GDM1 (cell line): ENCODE data around the gene SETBP1.
A peak's percentile ranks its signal among the peaks of the same experiment; 100 is the strongest.

Experiments used
- DNase-seq: peaks from one replicate; lab custom pipeline; 2025; lab: John Stamatoyannopoulos, UW

SETBP1 gene

DNA sequence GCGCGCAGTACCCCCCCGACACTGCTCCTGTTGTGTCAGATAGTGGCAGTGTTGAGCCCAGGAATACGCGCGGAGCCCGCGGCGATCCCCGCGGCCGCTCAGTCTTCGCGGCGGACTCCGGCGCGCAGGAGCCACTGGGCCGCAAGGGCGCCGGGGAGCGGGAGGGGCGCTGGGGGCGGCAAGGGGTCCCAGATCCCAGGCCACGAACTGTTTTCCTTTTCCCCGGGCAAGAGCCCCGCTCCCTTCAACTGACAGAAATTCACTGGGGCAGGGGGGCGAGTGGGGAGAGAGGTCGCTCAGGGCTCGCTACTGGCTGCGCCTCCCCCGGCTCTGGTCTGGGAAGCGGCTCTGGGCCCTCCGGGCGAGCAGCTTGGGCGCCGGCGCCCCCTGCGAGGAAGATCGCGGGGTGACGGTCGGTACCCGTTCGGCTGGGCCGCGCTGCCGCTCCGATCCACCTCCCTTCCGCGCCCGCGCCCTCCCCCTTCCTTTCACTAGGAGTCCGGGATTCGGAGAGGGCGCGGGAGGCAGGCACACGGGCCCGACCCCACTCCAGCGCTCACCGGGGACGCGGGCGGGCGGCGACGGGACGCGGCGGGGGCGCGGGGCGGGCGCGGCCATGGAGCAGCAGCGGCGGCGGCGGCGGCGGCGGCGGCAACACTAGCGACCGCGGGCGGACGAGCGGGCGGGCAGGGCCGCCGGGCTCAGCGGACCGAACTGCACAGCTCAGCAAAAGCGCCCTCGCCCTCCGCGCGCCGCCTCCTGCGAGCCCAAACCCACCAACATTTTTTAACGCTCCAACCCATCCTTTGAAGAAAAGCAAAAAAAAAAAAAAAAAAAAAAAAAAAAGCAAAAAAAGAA lies 1.4 kb upstream of the SETBP1 start:
- DNase-seq = peak; percentile 82

DNA sequence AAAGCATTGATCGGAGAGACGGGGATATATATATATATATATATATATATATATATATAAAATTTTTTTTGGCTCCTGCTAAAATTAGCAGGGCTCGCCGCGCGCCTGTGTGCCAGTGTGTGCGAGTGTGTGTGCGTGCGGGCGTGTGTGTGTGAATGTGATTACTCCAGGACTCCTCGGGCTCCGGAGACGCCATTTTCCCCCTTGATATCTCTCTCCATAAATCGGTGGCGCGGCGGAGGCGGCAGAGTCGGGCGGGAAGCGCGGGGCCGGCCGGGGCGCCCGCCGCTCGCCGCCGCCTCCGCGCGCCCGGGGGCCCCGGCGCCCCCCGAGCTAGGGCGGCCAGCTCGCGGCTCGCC lies 795 bp upstream of the SETBP1 start:
- DNase-seq = peak; percentile 7

- DNase-seq = no peak
Measured at GRCh38 chr18:44681076-44681970, 635 bp downstream of the SETBP1 start.

GRCh38 chr18:44682201-44682870 lies 1.6 kb downstream of the SETBP1 start:
- DNase-seq = no peak

DNA sequence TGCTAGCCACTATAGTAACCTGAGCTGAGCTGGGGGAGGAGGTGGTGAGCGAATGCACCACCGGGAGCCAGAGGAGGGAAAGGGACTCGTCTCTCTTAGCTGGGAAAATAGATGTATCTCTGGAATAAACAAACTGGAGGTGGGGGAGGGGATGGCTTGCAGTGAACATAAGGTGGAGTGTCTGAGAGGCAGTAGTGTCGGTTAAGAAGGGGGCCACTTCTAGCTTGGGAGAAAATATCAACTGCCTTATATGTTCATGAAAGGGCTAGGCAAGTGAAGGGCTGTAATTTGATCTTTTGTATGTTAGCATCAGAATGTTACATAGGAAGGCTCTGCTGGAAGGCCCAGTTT lies 2.2 kb downstream of the SETBP1 start:
- no peak for DNase-seq

GRCh38 chr18:44683556-44683955 lies 2.9 kb downstream of the SETBP1 start:
- no peak for DNase-seq

DNA sequence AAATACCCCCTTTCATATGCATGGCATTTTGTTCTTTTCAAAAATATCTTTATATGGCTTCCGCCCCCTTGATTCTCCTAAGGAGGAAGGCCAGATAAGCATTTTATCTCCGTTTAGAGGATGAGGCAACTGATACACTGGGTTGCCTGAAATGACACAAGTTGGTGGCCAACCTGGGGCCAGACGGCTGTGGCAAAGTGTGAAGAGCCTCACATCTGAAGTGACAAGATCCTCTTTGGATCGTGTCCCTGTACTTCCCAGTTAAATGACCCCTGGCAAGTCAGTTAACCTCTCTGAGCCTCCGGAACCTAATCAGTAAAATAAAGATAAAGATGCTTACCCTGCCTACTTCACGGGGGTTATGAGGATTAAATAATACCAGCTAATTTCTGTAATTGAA lies 4.6 kb downstream of the SETBP1 start:
- no peak for DNase-seq

GRCh38 chr18:44686156-44686555 lies 5.5 kb downstream of the SETBP1 start:
- no peak for DNase-seq

- no peak for DNase-seq
Measured at GRCh38 chr18:44687421-44687820, 6.7 kb downstream of the SETBP1 start.

DNA sequence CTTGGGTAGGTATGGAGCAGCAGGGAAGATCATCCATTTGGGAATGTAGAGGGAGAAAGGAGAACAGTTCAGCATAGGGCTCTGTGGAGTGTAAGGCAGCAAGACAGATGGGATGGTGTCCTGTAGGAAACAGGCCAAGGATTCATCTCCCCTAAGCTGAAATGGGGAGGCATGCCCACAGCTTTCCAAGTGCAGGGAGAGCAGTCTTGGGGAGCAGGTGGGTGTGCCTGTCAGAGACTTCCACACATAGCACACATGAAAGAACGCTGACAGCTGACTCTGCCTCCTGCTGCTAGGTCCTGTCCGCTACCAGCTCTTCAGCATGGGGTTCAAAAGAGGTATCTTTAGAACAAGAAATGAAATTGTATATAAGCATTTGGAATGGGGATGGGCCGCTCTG lies 9.0 kb downstream of the SETBP1 start:
- DNase-seq = no peak

DNA sequence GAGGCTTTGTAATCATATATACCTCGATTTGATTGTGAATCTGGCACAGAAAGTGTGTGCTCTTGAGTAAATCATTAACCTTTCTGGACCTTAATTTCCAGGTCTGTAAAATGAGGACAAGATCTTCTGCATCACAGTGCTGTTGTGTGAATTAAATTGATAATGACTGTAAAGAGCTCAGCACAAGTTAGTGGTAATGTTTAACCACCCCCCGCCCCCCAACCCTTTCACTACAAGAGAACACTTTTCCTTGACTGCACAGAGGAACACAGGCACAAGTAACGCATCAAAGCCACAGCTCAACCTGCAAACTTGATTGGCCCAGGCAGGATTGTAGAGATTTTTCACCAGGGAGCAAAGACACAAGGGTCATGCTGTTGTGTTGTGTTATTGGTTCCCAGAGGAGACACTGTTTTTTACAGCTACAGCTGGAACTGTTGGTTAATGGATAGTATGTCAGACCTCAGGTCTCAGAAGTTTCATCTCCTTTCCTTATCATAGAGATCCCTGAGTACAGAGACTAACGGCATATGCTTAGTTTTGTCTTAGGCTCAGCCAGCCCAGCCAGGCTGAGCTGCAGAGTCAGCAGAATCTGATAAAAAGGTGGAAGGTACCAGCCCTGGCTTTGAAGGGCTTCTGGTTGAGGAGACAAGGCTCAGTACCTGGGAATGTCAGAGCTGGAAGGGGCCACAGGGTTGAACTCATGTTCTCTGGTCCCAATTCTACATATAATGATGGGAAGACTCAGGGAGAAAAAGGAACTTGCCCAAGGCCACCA lies 10.6 kb downstream of the SETBP1 start:
- no peak for DNase-seq

DNA sequence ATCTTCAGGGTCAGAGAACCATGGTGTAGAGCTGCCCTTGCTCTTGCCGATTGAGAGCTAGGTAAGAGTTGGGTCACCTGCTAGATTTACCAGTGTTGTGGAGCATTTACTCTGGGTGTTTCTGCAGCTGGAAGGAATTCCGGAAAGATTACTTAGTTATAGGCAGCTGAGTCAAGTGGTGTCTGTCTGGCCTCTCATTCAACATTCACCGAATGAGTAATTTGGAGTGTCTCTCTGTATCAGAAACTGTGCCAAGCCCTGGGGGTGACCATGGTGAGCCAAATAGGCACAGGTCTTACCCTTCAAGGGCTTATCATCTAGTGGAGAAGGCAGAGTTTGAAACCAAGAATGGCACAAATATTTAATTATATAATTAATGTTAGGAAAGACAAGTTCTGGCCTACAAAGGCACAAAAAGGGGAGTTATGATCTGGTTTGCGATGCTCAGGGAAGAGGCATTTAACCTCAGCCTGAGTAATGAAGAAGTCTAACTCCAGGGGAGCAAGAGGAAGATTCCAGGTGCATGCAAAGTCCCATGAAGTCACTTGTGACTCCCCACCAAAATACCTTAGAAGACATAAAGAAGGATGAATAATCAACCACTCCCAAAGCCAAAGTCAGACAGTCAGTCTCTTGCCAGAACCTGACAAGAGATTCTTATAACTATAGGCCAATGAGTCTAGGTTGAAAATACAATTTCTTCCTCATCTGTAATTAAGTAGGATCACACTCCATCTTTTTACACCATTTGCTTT lies 12.5 kb downstream of the SETBP1 start:
- no peak for DNase-seq

DNA sequence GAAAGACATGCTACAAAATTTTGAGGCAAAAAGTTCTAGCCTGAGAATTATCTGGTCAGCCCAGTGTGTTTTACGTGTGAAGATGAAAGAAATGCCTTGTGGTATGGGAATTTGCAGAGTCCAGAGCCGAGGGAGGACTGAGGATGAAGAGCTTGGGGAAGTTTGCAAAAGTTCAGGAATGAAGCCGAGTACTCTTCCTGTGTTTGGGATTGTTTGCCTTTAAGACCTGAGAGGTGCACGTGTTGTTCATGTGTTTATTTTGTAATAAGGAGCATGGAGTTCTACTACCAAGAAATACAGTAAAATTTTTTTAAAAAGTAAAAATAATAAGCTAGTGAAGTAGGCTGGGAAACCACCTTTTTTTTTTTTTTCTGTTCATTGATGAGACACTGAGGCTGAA lies 14.8 kb downstream of the SETBP1 start:
- DNase-seq = no peak

DNA sequence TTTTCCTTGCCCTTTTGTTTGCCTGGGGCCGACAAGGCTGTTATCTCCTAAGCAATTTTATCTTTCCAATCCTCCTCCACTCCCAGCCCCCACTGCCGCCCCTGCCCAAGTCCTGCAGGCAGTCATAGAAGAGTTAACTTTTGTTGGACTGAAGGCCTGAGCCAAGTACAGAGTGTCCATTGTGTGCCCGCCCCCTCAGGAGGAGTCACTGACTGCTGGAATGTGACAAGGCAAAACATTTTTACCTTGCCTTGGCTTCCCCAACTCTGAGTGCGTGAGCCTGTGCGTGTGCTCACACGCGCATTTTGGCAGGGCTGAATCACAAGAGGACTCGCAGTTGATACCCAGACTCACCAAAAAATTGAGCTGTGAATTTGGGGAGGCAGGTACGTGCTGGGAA lies 16.2 kb downstream of the SETBP1 start:
- no peak for DNase-seq

GRCh38 chr18:44697315-44697714 lies 16.6 kb downstream of the SETBP1 start:
- no peak for DNase-seq

GRCh38 chr18:44698518-44698917 lies 17.8 kb downstream of the SETBP1 start:
- DNase-seq = no peak

GRCh38 chr18:44699572-44700261 lies 19.0 kb downstream of the SETBP1 start:
- DNase-seq = no peak

DNA sequence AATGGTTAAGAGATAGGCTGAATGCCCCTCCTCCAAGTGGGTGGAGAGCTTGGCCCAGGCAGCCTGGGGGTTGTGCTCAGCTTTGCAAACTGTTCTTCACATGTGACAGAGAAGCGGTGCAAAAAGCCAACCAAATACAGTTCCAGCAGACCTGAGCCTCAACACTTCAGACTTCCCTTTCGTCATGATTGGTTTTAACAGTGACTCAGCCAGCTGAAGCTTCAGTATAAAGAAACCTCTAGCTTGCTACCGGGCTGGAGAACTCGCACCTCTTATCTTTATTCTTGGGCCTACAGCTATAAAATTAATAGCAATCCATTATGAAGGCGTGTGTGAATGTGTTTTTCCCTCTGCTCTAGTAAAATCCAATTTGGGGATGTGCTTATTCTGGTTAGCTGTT lies 20.0 kb downstream of the SETBP1 start:
- DNase-seq = peak; percentile 4

- DNase-seq = no peak
Measured at GRCh38 chr18:44701227-44701626, 20.5 kb downstream of the SETBP1 start.

GRCh38 chr18:44702594-44702993 lies 21.9 kb downstream of the SETBP1 start:
- DNase-seq = no peak
